Natural killer cell treated with Interleukin-12 subunit alpha and Interleukin-12 subunit beta and Interleukin-15 and Interleukin-18, amount 100 ng/mL, for 72 hours (primary cell): ENCODE measurements around the gene KIAA0513. TPM values are rescaled to one million over a fixed set of nuclear protein-coding genes. Genes with fewer than 3 reads are reported as not detected.

ENCODE experiments used
- ATAC-seq, 2 donors: fragments of 150-1000 bp; cut with Tn5 transposase in 1 of 2; sonication (Bioruptor Pico), chemical (Tn5 transposase) in 1 of 2; 2 replicates each; pipeline ENCODE4 v1.10.0; 2021
- DNase-seq: peaks from one replicate; pipeline ENCODE4 v3.0.0; 2022; ENCODE audit warnings: low spot score
- H3K27ac Mint-ChIP-seq, 2 donors: 1 replicate in 1 of 2; 2 replicates in 1 of 2; pipeline ENCODE4 v1.8.0; 2022; ENCODE audit warnings: mixed read lengths in 2 of 2, mild to moderate bottlenecking in 1 of 2, moderate library complexity in 1 of 2
- H3K27me3 Mint-ChIP-seq, 2 donors: 1 replicate in 1 of 2; 2 replicates in 1 of 2; pipeline ENCODE4 v1.8.0; 2022; ENCODE audit warnings: mixed read lengths in 2 of 2
- H3K36me3 Mint-ChIP-seq: one replicate; pipeline ENCODE4 v1.8.0; 2022; ENCODE audit warnings: mixed read lengths
- H3K4me1 Mint-ChIP-seq, 2 donors: 1 replicate in 1 of 2; 2 replicates in 1 of 2; pipeline ENCODE4 v1.8.0; 2022; ENCODE audit warnings: low read depth in 2 of 2, mixed read lengths in 2 of 2, mild to moderate bottlenecking in 1 of 2
- H3K4me3 Mint-ChIP-seq: one replicate; pipeline ENCODE4 v1.8.0; 2022; ENCODE audit warnings: mixed read lengths
- H3K9me3 Mint-ChIP-seq: 2 replicates; pipeline ENCODE4 v1.8.0; 2022; ENCODE audit warnings: mixed read lengths
- total RNA-seq, 2 donors: library from RNA; stranded (reverse); gene quantifications; one replicate each; pipeline ENCODE4 v1.2.3, GENCODE V29; 2022

KIAA0513 gene
- total RNA-seq, 2 donors from 2014 or later = 3.3 to 3.6 TPM

- H3K4me1 Mint-ChIP-seq = no peaks in the 10 kb centered on the region
- H3K36me3 Mint-ChIP-seq = no peaks in the 10 kb centered on the region
- H3K27ac Mint-ChIP-seq = no peak overlapping the region
- no peak for DNase-seq
- peaks cover 0 to 2% of the 10 kb centered on the region in 2 donors for H3K27me3 Mint-ChIP-seq
- ATAC-seq = no peak
- H3K4me3 Mint-ChIP-seq = no peak overlapping the region
- no peaks in the 10 kb centered on the region for H3K9me3 Mint-ChIP-seq
Observed at GRCh38 chr16:85125570-85126393, 98.2 kb downstream of the KIAA0513 start.

- ATAC-seq (no peak), DNase-seq (no peak)
- H3K27me3 Mint-ChIP-seq = peaks cover 0 to 2% of the 10 kb centered on the region in 2 donors
- no peaks in the 10 kb centered on the region for H3K4me1 Mint-ChIP-seq
- H3K4me3 Mint-ChIP-seq = no peak overlapping the region
- no peaks in the 10 kb centered on the region for H3K36me3 Mint-ChIP-seq
- no peaks in the 10 kb centered on the region for H3K9me3 Mint-ChIP-seq
- no peak overlapping the region for H3K27ac Mint-ChIP-seq
Observed at GRCh38 chr16:85126394-85126704, 98.8 kb downstream of the KIAA0513 start.

GRCh38 chr16:85126705-85127378 lies 99.2 kb downstream of the KIAA0513 start:
- H3K36me3 Mint-ChIP-seq = no peaks in the 10 kb centered on the region
- no peaks in the 10 kb centered on the region for H3K9me3 Mint-ChIP-seq
- H3K4me3 Mint-ChIP-seq = no peak overlapping the region
- no peaks in the 10 kb centered on the region for H3K4me1 Mint-ChIP-seq
- H3K27me3 Mint-ChIP-seq = peaks cover 0 to 2% of the 10 kb centered on the region in 2 donors
- no peak for DNase-seq
- ATAC-seq = peak in 1 of 2 donors; percentile 24
- no peak overlapping the region for H3K27ac Mint-ChIP-seq

GRCh38 chr16:85127379-85127723 lies 99.8 kb downstream of the KIAA0513 start:
- Mint-ChIP-seq H3K4me1 (no peaks in the 10 kb centered on the region), H3K4me3 (no peak overlapping the region), H3K36me3 (no peaks in the 10 kb centered on the region), H3K27ac (no peak overlapping the region), H3K27me3 (peaks cover 0 to 2% of the 10 kb centered on the region in 2 donors), H3K9me3 (no peaks in the 10 kb centered on the region)
- no peak for DNase-seq
- no peak for ATAC-seq

- Mint-ChIP-seq H3K27me3 (peaks cover 0 to 2% of the 10 kb centered on the region in 2 donors), H3K36me3 (no peaks in the 10 kb centered on the region), H3K27ac (no peak overlapping the region), H3K4me1 (no peaks in the 10 kb centered on the region), H3K9me3 (no peaks in the 10 kb centered on the region), H3K4me3 (no peak overlapping the region)
- ATAC-seq = no peak
- no peak for DNase-seq
Observed at GRCh38 chr16:85128079-85128837, 100.7 kb downstream of the KIAA0513 start.

GRCh38 chr16:85129876-85130704 lies 102.5 kb downstream of the KIAA0513 start:
- H3K27me3 Mint-ChIP-seq = peaks cover 0 to 2% of the 10 kb centered on the region in 2 donors
- no peak for DNase-seq
- no peaks in the 10 kb centered on the region for H3K9me3 Mint-ChIP-seq
- no peak for ATAC-seq
- H3K4me1 Mint-ChIP-seq = no peaks in the 10 kb centered on the region
- H3K36me3 Mint-ChIP-seq = no peaks in the 10 kb centered on the region
- no peak overlapping the region for H3K4me3 Mint-ChIP-seq
- H3K27ac Mint-ChIP-seq = no peak overlapping the region

- ATAC-seq (no peak), DNase-seq (no peak)
- Mint-ChIP-seq H3K27me3 (peaks cover 0 to 2% of the 10 kb centered on the region in 2 donors), H3K4me1 (no peaks in the 10 kb centered on the region), H3K27ac (no peak overlapping the region), H3K36me3 (no peaks in the 10 kb centered on the region), H3K4me3 (no peak overlapping the region), H3K9me3 (no peaks in the 10 kb centered on the region)
Observed at GRCh38 chr16:85130705-85131028, 103.1 kb downstream of the KIAA0513 start.

GRCh38 chr16:85132456-85133289 lies 105.1 kb downstream of the KIAA0513 start:
- DNase-seq = no peak
- no peak for ATAC-seq
- Mint-ChIP-seq H3K27me3 (peaks cover 4% of the 10 kb centered on the region in 2 donors), H3K36me3 (no peaks in the 10 kb centered on the region), H3K4me3 (no peak overlapping the region), H3K9me3 (no peaks in the 10 kb centered on the region), H3K4me1 (peaks cover 9 to 13% of the 10 kb centered on the region in 2 donors), H3K27ac (no peak overlapping the region)

GRCh38 chr16:85133290-85133599 lies 105.7 kb downstream of the KIAA0513 start:
- Mint-ChIP-seq H3K36me3 (no peaks in the 10 kb centered on the region), H3K27me3 (peaks cover 9 to 10% of the 10 kb centered on the region in 2 donors), H3K9me3 (no peaks in the 10 kb centered on the region), H3K4me1 (peaks cover 14 to 19% of the 10 kb centered on the region in 2 donors), H3K27ac (no peak overlapping the region), H3K4me3 (no peak overlapping the region)
- DNase-seq = no peak
- no peak for ATAC-seq

GRCh38 chr16:85134076-85134788 lies 106.6 kb downstream of the KIAA0513 start:
- H3K36me3 Mint-ChIP-seq = no peaks in the 10 kb centered on the region
- H3K4me1 Mint-ChIP-seq = peaks cover 14 to 21% of the 10 kb centered on the region in 2 donors
- DNase-seq (no peak), ATAC-seq (no peak)
- no peak overlapping the region for H3K4me3 Mint-ChIP-seq
- H3K9me3 Mint-ChIP-seq = no peaks in the 10 kb centered on the region
- no peak overlapping the region for H3K27ac Mint-ChIP-seq
- peaks cover 19% of the 10 kb centered on the region in 2 donors for H3K27me3 Mint-ChIP-seq

- no peaks in the 10 kb centered on the region for H3K9me3 Mint-ChIP-seq
- H3K4me3 Mint-ChIP-seq = no peak overlapping the region
- peaks cover 20 to 21% of the 10 kb centered on the region in 2 donors for H3K4me1 Mint-ChIP-seq
- peaks cover 24 to 25% of the 10 kb centered on the region in 2 donors for H3K27me3 Mint-ChIP-seq
- no peaks in the 10 kb centered on the region for H3K36me3 Mint-ChIP-seq
- ATAC-seq (no peak), DNase-seq (no peak)
- no peak overlapping the region for H3K27ac Mint-ChIP-seq
Observed at GRCh38 chr16:85134789-85135142, 107.2 kb downstream of the KIAA0513 start.

- Mint-ChIP-seq H3K4me3 (no peak overlapping the region), H3K36me3 (no peaks in the 10 kb centered on the region), H3K27ac (peak overlapping the region in 1 of 2 donors; percentile 75), H3K9me3 (no peaks in the 10 kb centered on the region), H3K27me3 (peaks cover 25 to 28% of the 10 kb centered on the region in 2 donors), H3K4me1 (peaks cover 20 to 21% of the 10 kb centered on the region in 2 donors)
- ATAC-seq (no peak), DNase-seq (no peak)
Observed at GRCh38 chr16:85136213-85136701, 108.7 kb downstream of the KIAA0513 start.
